Heart right ventricle (tissue), 16 donors: ENCODE data around the gene CARTPT. TPM values are rescaled to one million over a fixed set of nuclear protein-coding genes. Genes with fewer than 3 reads are reported as not detected.

Experiments used
- ATAC-seq, 8 donors: fragments of 200-7000 bp; cut with Tn5 transposase; one replicate each; pipeline ENCODE4 v1.9.1; 2020; ENCODE audit warnings: mild to moderate bottlenecking in 8 of 8, moderate library complexity in 8 of 8, moderate number of reproducible peaks in 1 of 8
- DNase-seq, 2 donors: peaks; one replicate each; pipeline ENCODE4 v3.0.0-alpha.2; 2020
- H3K27ac ChIP-seq, 10 donors: fragments of 200-600 bp; sonication (generic) in 2 of 10; one replicate each; pipeline versions ENCODE4 v1.5.0 to v1.8.0; 2020 to 2022; ENCODE audit warnings: mild to moderate bottlenecking in 3 of 10
- H3K27me3 ChIP-seq, 7 donors: fragments of 200-600 bp; one replicate each; pipeline ENCODE4 v1.8.0; 2021 to 2022; ENCODE audit warnings: mild to moderate bottlenecking in 2 of 7
- H3K36me3 ChIP-seq, 9 donors: fragments of 200-600 bp; sonication (generic) in 1 of 9; one replicate each; pipeline versions ENCODE4 v1.5.0 to v1.8.0; 2020 to 2022; ENCODE audit warnings: mild to moderate bottlenecking in 2 of 9
- H3K4me1 ChIP-seq, 9 donors: fragments of 200-600 bp; sonication (generic) in 1 of 9; one replicate each; pipeline versions ENCODE4 v1.5.0 to v1.8.0; 2020 to 2022; ENCODE audit warnings: mild to moderate bottlenecking in 4 of 9
- H3K4me3 ChIP-seq, 10 donors: fragments of 200-600 bp; sonication (generic) in 2 of 10; one replicate each; pipeline versions ENCODE4 v1.5.0 to v1.8.0; 2020 to 2022; ENCODE audit warnings: mild to moderate bottlenecking in 7 of 10, moderate library complexity in 2 of 10
- H3K9me3 ChIP-seq, 11 donors: fragments of 200-600 bp in 10 of 11; sonication (generic) in 2 of 11; one replicate each; pipeline versions ENCODE4 v1.5.0 to v1.8.0; 2013 to 2022; ENCODE audit warnings: mild to moderate bottlenecking in 2 of 11, control low read depth in 1 of 11, moderate library complexity in 1 of 11
- WGBS, 2 donors: extraction: QIAGEN DNeasy Blood & Tissue Kit; methylation state at CpG; one replicate each; pipeline ENCODE4 v1.1.7; 2013; ENCODE audit warnings: inconsistent platforms in 1 of 2; 5-methylcytosine and 5-hydroxymethylcytosine counted together
- intact Hi-C, 10 donors: fragments of 100-400 bp; cut with DNase I; formaldehyde crosslinking; loops; one replicate each; pipeline versions ENCODE4 v1.11.1 to v1.14.2; 2022
- polyA plus RNA-seq, 2 donors: library from polyadenylated mRNA; stranded (reverse); fragments of 200-250 nt; gene quantifications; one replicate each; pipeline ENCODE4 v1.2.3, GENCODE V29; 2013
- total RNA-seq, 10 donors: library from RNA; stranded (reverse); fragmentation: NEBNext Ultra II Directional in 3 of 10; extraction: Animal tissue kit (Norgen Biotek cat#: 25700) in 3 of 10; gene quantifications; one replicate each; pipeline versions ENCODE4 v1.2.1 to v1.2.4, GENCODE V29; 2021 to 2023
- TF ChIP-seq, protein P1 (sequence below), 9 donors: fragments of 200-600 bp; sonication (generic) in 2 of 9; IDR thresholded peaks; one replicate each; pipeline versions ENCODE4 v1.5.0 to v1.8.0; 2021 to 2022; ENCODE audit warnings: antibody characterized with exemption in 9 of 9, mild to moderate bottlenecking in 5 of 9, moderate library complexity in 1 of 9
- donor health status: Arrhythmogenic right ventricular cardiomyopathy.
- donor health status: ischemic (EF 13 %, LVEDD 7.1; RV severe dilation, severe dysfunction).
- donor health status: healthy with polysubstance abuse.
- donor health status: DM: no; HTN: yes; CAD: no.
- donor health status: DM: no; HTN: no; CAD: no.
- donor health status: ischemic (EF 25% LVEDD 6.9; RV normal size, moderate dysfunction).
- donor health status: ischemic (EF 25% LVEDD 5.7; RV mildly dilated, moderate dysfunction).
- donor health status: healthy.
- donor health status: DM: yes; HTN: yes; CAD: no.
- donor health status: Ischemic cardiomyopathy.
- donor health status: ischemic (EF 35%, LVEDD 5.7; RV mildly dilated, moderate dysfunction).
- donor health status: nonischemic (EF 11% LVEDD 7.7; RV severe dilation, severe dysfunction).
- donor health status: DM: yes; HTN: yes; CAD: no.
- donor health status: PGD.
- donor health status: ischemic (EF 29% LVEDD 5.4; RV normal size, mild dysfunction).
- donor health status: nonischemic (EF 23%, LVEDD 6.1; RV moderate dilation, normal function).

Gene CARTPT
- total and polyA plus RNA-seq, 12 donors, result not detected

DNA sequence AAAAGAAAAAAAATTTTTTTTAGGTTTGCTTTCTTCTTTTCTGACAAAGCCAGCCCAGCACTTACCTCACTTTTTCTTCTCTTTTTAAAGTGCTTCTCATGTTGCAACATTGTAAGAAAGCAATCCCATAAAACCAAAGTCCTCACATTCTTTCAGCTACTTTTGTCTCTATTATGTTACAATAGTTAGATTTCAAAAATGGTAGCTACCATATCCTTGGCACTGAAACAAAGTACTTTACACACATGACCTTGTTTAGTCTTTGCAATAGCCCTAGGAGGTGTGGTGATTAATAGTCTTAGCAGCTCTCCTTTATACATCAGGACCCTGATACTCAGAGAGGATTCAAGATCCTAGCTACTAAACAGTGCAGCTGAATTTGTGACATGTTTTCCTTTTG, 23.5 kb upstream of the CARTPT start:
- no peaks in the 10 kb centered on the region for H3K9me3 ChIP-seq
- H3K27me3 ChIP-seq, result peaks cover 0 to 17% (median 5%) of the 10 kb centered on the region in 7 donors
- H3K27ac ChIP-seq, result no peak overlapping the region
- H3K4me1 ChIP-seq, result peaks cover 0 to 10% (median 0%) of the 10 kb centered on the region in 9 donors
- ATAC-seq (no peak), DNase-seq (no peak)
- intact Hi-C loops, result no loop called here
- no peak overlapping the region for H3K4me3 ChIP-seq
- H3K36me3 ChIP-seq, result no peaks in the 10 kb centered on the region
- TF ChIP-seq, protein P1, sequence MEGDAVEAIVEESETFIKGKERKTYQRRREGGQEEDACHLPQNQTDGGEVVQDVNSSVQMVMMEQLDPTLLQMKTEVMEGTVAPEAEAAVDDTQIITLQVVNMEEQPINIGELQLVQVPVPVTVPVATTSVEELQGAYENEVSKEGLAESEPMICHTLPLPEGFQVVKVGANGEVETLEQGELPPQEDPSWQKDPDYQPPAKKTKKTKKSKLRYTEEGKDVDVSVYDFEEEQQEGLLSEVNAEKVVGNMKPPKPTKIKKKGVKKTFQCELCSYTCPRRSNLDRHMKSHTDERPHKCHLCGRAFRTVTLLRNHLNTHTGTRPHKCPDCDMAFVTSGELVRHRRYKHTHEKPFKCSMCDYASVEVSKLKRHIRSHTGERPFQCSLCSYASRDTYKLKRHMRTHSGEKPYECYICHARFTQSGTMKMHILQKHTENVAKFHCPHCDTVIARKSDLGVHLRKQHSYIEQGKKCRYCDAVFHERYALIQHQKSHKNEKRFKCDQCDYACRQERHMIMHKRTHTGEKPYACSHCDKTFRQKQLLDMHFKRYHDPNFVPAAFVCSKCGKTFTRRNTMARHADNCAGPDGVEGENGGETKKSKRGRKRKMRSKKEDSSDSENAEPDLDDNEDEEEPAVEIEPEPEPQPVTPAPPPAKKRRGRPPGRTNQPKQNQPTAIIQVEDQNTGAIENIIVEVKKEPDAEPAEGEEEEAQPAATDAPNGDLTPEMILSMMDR (IDR thresholded peaks at IDR 0.05), result no peak

DNA sequence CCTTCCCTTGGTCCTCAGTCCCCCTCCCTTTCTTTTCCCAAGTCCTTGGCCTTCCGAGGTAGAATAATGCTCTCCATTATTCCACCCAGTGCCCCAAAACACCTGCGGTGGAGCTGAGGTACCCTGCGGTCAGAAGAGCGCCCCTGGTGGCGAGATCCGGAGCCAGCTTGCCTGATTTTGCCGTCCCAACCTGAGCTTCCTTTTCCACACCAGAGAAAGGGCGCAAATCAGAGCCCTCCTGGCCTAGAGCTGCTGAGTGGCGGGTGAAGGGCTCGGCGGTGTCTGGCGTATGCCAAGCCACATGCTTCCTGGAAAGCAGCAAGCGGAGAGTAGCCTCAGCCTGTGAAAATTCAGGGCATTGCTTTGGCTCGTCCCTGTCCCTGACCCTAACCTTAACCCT, 21.1 kb upstream of the CARTPT start:
- 31 to 41% methylated on average over 14 of the region's 14 CpGs for WGBS, 2 donors
- DNase-seq, result peak in 1 of 2 donors; percentile 21
- Histone ChIP-seq H3K27ac (no peak overlapping the region), H3K27me3 (peaks cover 0 to 27% (median 10%) of the 10 kb centered on the region in 7 donors), H3K9me3 (no peaks in the 10 kb centered on the region), H3K36me3 (no peaks in the 10 kb centered on the region), H3K4me3 (no peak overlapping the region), H3K4me1 (peaks cover 0 to 10% (median 0%) of the 10 kb centered on the region in 9 donors)
- intact Hi-C loops, result no loop called here
- TF ChIP-seq, protein P1 (IDR thresholded peaks at IDR 0.05), result peak; percentile 12 to 61 (median 55)
- peak in 5 of 8 donors; percentile 41 to 88 (median 67) for ATAC-seq

DNA sequence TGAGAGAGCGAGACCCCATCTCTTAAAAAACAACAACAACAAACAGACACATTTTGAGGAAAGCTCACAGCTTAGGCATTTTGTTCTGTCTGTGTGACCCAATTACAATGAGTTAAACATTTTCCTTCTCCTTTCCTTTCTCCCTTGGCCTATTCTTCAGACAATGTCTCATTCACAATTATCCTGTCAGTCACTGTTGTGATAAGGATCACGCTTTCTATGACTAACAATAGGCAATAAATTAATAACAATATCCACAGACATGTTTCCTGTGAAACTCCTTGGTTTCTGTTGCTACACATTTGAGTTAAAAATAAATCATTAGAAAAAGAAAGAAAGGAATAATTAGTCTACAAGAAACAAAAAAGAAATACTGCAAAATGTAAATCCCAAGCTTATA, 19.8 kb upstream of the CARTPT start:
- Histone ChIP-seq H3K4me3 (no peak overlapping the region), H3K4me1 (peaks cover 0 to 10% (median 0%) of the 10 kb centered on the region in 9 donors), H3K9me3 (no peaks in the 10 kb centered on the region), H3K27ac (no peak overlapping the region), H3K36me3 (no peaks in the 10 kb centered on the region), H3K27me3 (peaks cover 0 to 20% (median 6%) of the 10 kb centered on the region in 7 donors)
- 72 to 81% methylated on average over 2 of the region's 2 CpGs for WGBS, 2 donors
- DNase-seq, result no peak
- TF ChIP-seq, protein P1 (IDR thresholded peaks at IDR 0.05), result no peak
- intact Hi-C loops, result no loop called here
- no peak for ATAC-seq

DNA sequence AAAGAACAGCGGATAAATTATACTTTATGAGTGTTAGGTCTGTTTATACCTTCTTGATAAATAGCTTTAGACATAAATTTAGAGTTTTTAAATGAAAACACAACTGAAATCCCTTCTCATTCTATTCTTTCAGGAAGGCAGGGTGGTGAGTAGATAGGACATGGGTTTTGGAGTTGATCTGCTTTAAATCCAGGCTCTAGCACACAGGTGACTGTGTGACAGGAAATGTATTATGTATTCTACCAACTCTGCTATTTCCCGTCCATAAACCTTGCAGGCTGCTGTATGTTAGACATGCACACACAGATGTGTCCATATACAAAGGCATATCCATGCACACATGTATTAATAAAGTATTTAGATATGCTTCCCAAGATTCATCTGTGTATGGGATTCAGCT, 19.3 kb upstream of the CARTPT start:
- Histone ChIP-seq H3K9me3 (no peaks in the 10 kb centered on the region), H3K27ac (no peak overlapping the region), H3K36me3 (no peaks in the 10 kb centered on the region), H3K27me3 (peaks cover 0 to 19% (median 6%) of the 10 kb centered on the region in 7 donors), H3K4me3 (no peak overlapping the region), H3K4me1 (peaks cover 0 to 10% (median 0%) of the 10 kb centered on the region in 9 donors)
- ATAC-seq (no peak), DNase-seq (no peak)
- WGBS, 2 donors, result 77 to 82% methylated on average over 2 of the region's 2 CpGs
- TF ChIP-seq, protein P1 (IDR thresholded peaks at IDR 0.05), result no peak
- intact Hi-C loops, result no loop called here
